ENCODE measurements around the gene SPINK6.

SPINK6 gene

GRCh38 chr5:148224117-148224742 lies 21.4 kb downstream of the SPINK6 start:
- no peak for DNase-seq (ENCODE audit: low read depth, low spot score)

GRCh38 chr5:148228392-148228984 lies 25.6 kb downstream of the SPINK6 start:
- no peak for DNase-seq (ENCODE audit: low read depth, low spot score)

GRCh38 chr5:148229840-148230239 lies 27.0 kb downstream of the SPINK6 start:
- no peak for DNase-seq (ENCODE audit: low read depth, low spot score)

- DNase-seq (ENCODE audit: low read depth, low spot score) = no peak
These were observed 27.4 kb downstream of the SPINK6 start for GRCh38 chr5:148230240-148230639.

GRCh38 chr5:148237785-148238417 lies 35.1 kb downstream of the SPINK6 start:
- DNase-seq (ENCODE audit: low read depth, low spot score) = no peak

- no peak for DNase-seq (ENCODE audit: low read depth, low spot score)
These were observed 35.6 kb downstream of the SPINK6 start, which contains the start of gene MARCOL for GRCh38 chr5:148238418-148238794. TSS of gene MARCOL (plus strand) at chr5:148238525. CDS start at chr5:148238598, 73 bp downstream.

- DNase-seq (ENCODE audit: low read depth, low spot score) = no peak
These were observed 46.1 kb downstream of the SPINK6 start for GRCh38 chr5:148248894-148249293.

GRCh38 chr5:148255456-148255855 lies 52.6 kb downstream of the SPINK6 start:
- no peak for DNase-seq (ENCODE audit: low read depth, low spot score)

- DNase-seq (ENCODE audit: low read depth, low spot score) = no peak
These were observed 56.4 kb downstream of the SPINK6 start for GRCh38 chr5:148259288-148259687.

- no peak for DNase-seq (ENCODE audit: low read depth, low spot score)
These were observed 58.4 kb downstream of the SPINK6 start for GRCh38 chr5:148261221-148261620.
